OCI-LY7 (cell line): Measurements from ENCODE around the gene PIEZO2. TPM values are rescaled to one million over a fixed set of nuclear protein-coding genes. Genes with fewer than 3 reads are reported as not detected.

Experiments used
- BruUV-seq: library from RNA; stranded (reverse); fragments of 400-500 nt; replicated peaks from 2 replicates; lab custom pipeline; 2021; lab: Mats Ljungman, UMichigan
- CTCF ChIA-PET: fragments of 300-600 bp; sonication (Branson Sonifier 250); formaldehyde crosslinking; loops from one replicate; lab custom pipeline; 2022; ENCODE audit warnings: antibody characterized with exemption; ENCODE audit not compliant: unreplicated experiment; lab: Charles Lee
- POLR2A ChIA-PET: fragments of 300-600 bp; sonication (Branson Sonifier 250); formaldehyde crosslinking; loops from one replicate; lab custom pipeline; 2022; ENCODE audit warnings: antibody characterized with exemption; lab: Charles Lee
- DNase-seq: peaks from one replicate; pipeline ENCODE4 v3.0.0-alpha.2; 2015; ENCODE audit warnings: low spot score
- H2AFZ ChIP-seq: fragments of 200-600 bp; sonication (generic), shearing (Covaris generic); 2 replicates; pipeline ENCODE4 v1.6.1; 2014; ENCODE audit warnings: mild to moderate bottlenecking, antibody characterized with exemption, low read length, moderate library complexity
- H3K27ac ChIP-seq: fragments of 200-600 bp; sonication (generic); 2 replicates; pipeline ENCODE4 v1.5.1; 2014; ENCODE audit warnings: mixed run types, low read depth, mild to moderate bottlenecking, moderate library complexity, low read length, inconsistent platforms; ENCODE audit not compliant: poor library complexity, severe bottlenecking
- H3K36me3 ChIP-seq: fragments of 200-600 bp; sonication (generic); 2 replicates; pipeline ENCODE4 v1.6.1; 2014; ENCODE audit warnings: mild to moderate bottlenecking, antibody characterized with exemption, low read length, moderate library complexity, mixed read lengths; ENCODE audit not compliant: insufficient read depth
- H3K4me1 ChIP-seq: fragments of 200-600 bp; sonication (generic); 2 replicates; pipeline ENCODE4 v1.5.1; 2014; ENCODE audit warnings: mild to moderate bottlenecking, low read length; ENCODE audit not compliant: insufficient read depth, poor library complexity, severe bottlenecking
- H3K4me2 ChIP-seq: fragments of 200-600 bp; sonication (generic); 2 replicates; pipeline ENCODE4 v1.6.1; 2014; ENCODE audit warnings: mild to moderate bottlenecking, low read length
- H3K4me3 ChIP-seq: fragments of 200-600 bp; sonication (generic); 2 replicates; pipeline ENCODE4 v1.5.1; 2014; ENCODE audit warnings: mild to moderate bottlenecking, low read depth, low read length; ENCODE audit not compliant: poor library complexity, severe bottlenecking
- H3K79me2 ChIP-seq: fragments of 200-600 bp; sonication (generic); 2 replicates; pipeline ENCODE4 v1.6.1; 2016; ENCODE audit warnings: low read depth, mild to moderate bottlenecking, low read length, moderate library complexity, mixed read lengths; ENCODE audit not compliant: insufficient read depth
- H3K9me2 ChIP-seq: fragments of 200-600 bp; sonication (generic); 2 replicates; pipeline ENCODE4 v1.6.1; 2016; ENCODE audit warnings: mild to moderate bottlenecking, low read length, mixed read lengths; ENCODE audit not compliant: insufficient read depth
- H3K9me3 ChIP-seq: fragments of 200-600 bp; sonication (generic); 2 replicates; pipeline ENCODE4 v1.6.1; 2014; ENCODE audit warnings: mild to moderate bottlenecking, mixed run types, low read length, mixed read lengths
- H4K20me1 ChIP-seq: fragments of 200-600 bp; sonication (generic); 2 replicates; pipeline ENCODE4 v1.6.1; 2014; ENCODE audit warnings: mild to moderate bottlenecking, antibody characterized with exemption, low read length, moderate library complexity, mixed read lengths; ENCODE audit not compliant: insufficient read depth
- EZH2phosphoT487 ChIP-seq: fragments of 200-600 bp; sonication (generic); IDR thresholded peaks from 2 replicates; pipeline ENCODE4 v1.6.1; 2018; ENCODE audit warnings: low read depth, borderline replicate concordance, mild to moderate bottlenecking, mixed run types, antibody characterized with exemption, low read length, moderate library complexity, mixed read lengths
- intact Hi-C: fragments of 100-400 bp; cut with micrococcal nuclease; formaldehyde crosslinking; loops from one replicate; pipeline ENCODE4 v1.10.0; 2022; ENCODE audit not compliant: unreplicated experiment
- total RNA-seq, 2 experiments: library from RNA; depleted of rRNA in 1 of 2; stranded (reverse); fragments of >200 nt in 1 of 2; shearing (Covaris generic) in 1 of 2; gene quantifications; 2 replicates each; pipeline ENCODE4 v1.2.3, GENCODE V29; 2014 to 2022
- TF ChIP-seq, protein P1 (sequence below): fragments of 200-600 bp; sonication (generic); conservative IDR thresholded peaks from 2 replicates; pipeline ENCODE4 v1.5.1; 2014; ENCODE audit warnings: mild to moderate bottlenecking, antibody characterized with exemption, low read length, moderate library complexity, mixed read lengths

The PIEZO2 gene
- total RNA-seq, 2 experiments from 2014 or later, result 0.95 to 3.3 TPM

- Histone ChIP-seq H2AFZ (peak overlapping the region; percentile 1; the same call in 1 of the 2 replicates), H3K4me2 (peak overlapping the region; percentile 68), H3K4me1 (peaks cover 68% of the 10 kb centered on the region), H3K9me3 (peaks cover 23% of the 10 kb centered on the region), H4K20me1 (no peaks in the 10 kb centered on the region), H3K79me2 (no peaks in the 10 kb centered on the region; the same call in 1 of the 2 replicates), H3K9me2 (no peaks in the 10 kb centered on the region), H3K4me3 (peak overlapping the region; percentile 66), H3K36me3 (peaks cover 21% of the 10 kb centered on the region), H3K27ac (peak overlapping the region; percentile 99)
- ChIA-PET CTCF (no interaction called here), POLR2A (interaction anchor here (0.8 to 1.9 kb wide), 8 partner anchors 62 to 196 kb away, joined by 3 to 10 read pairs (median 3); no protein-coding TSS in a partner anchor)
- BruUV-seq, result TSS peak; percentile 94
- no peak for DNase-seq
- TF ChIP-seq, protein P1, sequence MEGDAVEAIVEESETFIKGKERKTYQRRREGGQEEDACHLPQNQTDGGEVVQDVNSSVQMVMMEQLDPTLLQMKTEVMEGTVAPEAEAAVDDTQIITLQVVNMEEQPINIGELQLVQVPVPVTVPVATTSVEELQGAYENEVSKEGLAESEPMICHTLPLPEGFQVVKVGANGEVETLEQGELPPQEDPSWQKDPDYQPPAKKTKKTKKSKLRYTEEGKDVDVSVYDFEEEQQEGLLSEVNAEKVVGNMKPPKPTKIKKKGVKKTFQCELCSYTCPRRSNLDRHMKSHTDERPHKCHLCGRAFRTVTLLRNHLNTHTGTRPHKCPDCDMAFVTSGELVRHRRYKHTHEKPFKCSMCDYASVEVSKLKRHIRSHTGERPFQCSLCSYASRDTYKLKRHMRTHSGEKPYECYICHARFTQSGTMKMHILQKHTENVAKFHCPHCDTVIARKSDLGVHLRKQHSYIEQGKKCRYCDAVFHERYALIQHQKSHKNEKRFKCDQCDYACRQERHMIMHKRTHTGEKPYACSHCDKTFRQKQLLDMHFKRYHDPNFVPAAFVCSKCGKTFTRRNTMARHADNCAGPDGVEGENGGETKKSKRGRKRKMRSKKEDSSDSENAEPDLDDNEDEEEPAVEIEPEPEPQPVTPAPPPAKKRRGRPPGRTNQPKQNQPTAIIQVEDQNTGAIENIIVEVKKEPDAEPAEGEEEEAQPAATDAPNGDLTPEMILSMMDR, result no peak
- no peak for TF ChIP-seq EZH2phosphoT487
- intact Hi-C loops, result loop anchor here (2.0 to 5.0 kb wide), 3 partner anchors 91 to 562 kb away; no protein-coding TSS in a partner anchor
Measured at GRCh38 chr18:10950080-10950875, 199.1 kb downstream of the PIEZO2 start.

DNA sequence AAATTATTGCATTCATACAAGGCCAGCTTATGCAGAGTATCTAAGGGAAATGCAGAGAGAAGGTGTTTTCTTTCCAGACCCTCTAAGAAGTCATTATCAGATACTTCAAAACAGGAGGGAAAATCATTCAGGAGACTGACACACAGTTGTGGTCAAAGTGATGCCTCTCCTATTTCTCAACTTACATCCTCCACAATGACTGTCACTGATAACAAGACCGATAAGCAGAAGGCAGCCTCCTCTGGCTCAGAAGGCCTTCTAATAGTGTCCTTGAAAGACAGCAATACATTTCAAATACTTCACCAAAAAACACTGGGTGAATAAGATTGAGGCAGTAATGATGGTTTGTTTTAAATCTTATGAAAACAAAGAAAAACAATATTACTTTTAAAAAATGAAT, 199.7 kb downstream of the PIEZO2 start:
- no TSS peak for BruUV-seq
- intact Hi-C loops, result loop anchor here (2.0 to 5.0 kb wide), 3 partner anchors 91 to 563 kb away; no protein-coding TSS in a partner anchor
- H3K9me2 ChIP-seq, result no peaks in the 10 kb centered on the region
- no peaks in the 10 kb centered on the region; the same call in 1 of the 2 replicates for H3K79me2 ChIP-seq
- CTCF ChIA-PET, result no interaction called here
- peaks cover 29% of the 10 kb centered on the region for H3K9me3 ChIP-seq
- peak; percentile 29 for DNase-seq
- H3K27ac ChIP-seq, result peak overlapping the region; percentile 99
- H3K4me2 ChIP-seq, result peak overlapping the region; percentile 68
- no peaks in the 10 kb centered on the region for H4K20me1 ChIP-seq
- H3K36me3 ChIP-seq, result peaks cover 27% of the 10 kb centered on the region
- TF ChIP-seq, protein P1, result no peak
- TF ChIP-seq EZH2phosphoT487, result no peak
- peak overlapping the region; percentile 1; the same call in 1 of the 2 replicates for H2AFZ ChIP-seq
- H3K4me1 ChIP-seq, result peaks cover 62% of the 10 kb centered on the region
- H3K4me3 ChIP-seq, result peak overlapping the region; percentile 66
- POLR2A ChIA-PET, result interaction anchor here (1.1 to 1.9 kb wide), 3 partner anchors 72 to 92 kb away, joined by 3 to 10 read pairs (median 5); no protein-coding TSS in a partner anchor
